Suprapubic skin (tissue), 4 donors: ENCODE data around the gene EEF1AKMT4.

Experiments
- CTCF ChIP-seq, 2 donors: fragments of 200-600 bp in 1 of 2; fragments of 450-650 bp in 1 of 2; sonication (generic) in 1 of 2; IDR thresholded peaks; one replicate each; pipeline ENCODE4 v1.5.1; 2016 to 2019; ENCODE audit warnings: antibody characterized with exemption in 2 of 2, mild to moderate bottlenecking in 1 of 2, moderate library complexity in 1 of 2
- POLR2A ChIP-seq, 2 donors: fragments of 450-650 bp; IDR thresholded peaks; one replicate each; pipeline ENCODE4 v1.6.1; 2017; ENCODE audit warnings: antibody characterized with exemption in 2 of 2, mild to moderate bottlenecking in 2 of 2, moderate library complexity in 2 of 2
- POLR2AphosphoS5 ChIP-seq, 3 donors: sonication (generic); formaldehyde crosslinking; IDR thresholded peaks; one replicate each; pipeline ENCODE4 v1.6.1; 2017; ENCODE audit warnings: antibody characterized with exemption in 3 of 3

DNA sequence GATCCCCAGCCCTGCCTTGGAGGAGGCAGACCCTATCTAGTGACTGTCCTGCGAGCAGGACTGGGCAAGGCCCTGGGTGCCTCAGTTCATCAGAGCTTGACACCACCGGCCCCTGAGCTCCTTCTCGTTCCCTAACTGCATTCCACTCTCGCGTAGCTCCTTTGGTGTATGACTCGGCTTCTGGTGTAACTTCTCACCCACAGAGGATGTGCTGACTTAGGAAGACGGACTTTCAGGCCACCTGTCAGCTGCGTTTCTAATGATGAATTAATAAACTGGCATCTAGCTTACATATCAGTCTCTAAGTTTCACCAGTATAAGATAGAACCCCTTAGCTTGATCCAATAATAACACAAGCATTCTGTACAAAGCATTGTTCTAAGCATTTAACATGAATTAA lies 45.9 kb upstream of the EEF1AKMT4 start:
- TF ChIP-seq POLR2A (IDR thresholded peaks at IDR 0.05) (no peak), CTCF (IDR thresholded peaks at IDR 0.05) (no peak), POLR2AphosphoS5 (IDR thresholded peaks at IDR 0.05) (no peak)
